Measurements from ENCODE around the gene NRDE2.
"Not testable (repeated sequence)": the region's sequence is repeated elsewhere in the genome, so short reads cannot be mapped to it uniquely, and the experiment has no call there.

NRDE2 gene

GRCh38 chr14:90341784-90342183, 10.0 kb upstream of the NRDE2 start:
- no peak for DNase-seq (ENCODE audit: low read depth in 2 of 2)

GRCh38 chr14:90341232-90341631, 9.5 kb upstream of the NRDE2 start:
- not testable (repeated sequence) for DNase-seq (ENCODE audit: low read depth in 2 of 2)

- DNase-seq (ENCODE audit: low read depth in 2 of 2): no peak
Observed at GRCh38 chr14:90336985-90337384, 5.2 kb upstream of the NRDE2 start.

- DNase-seq (ENCODE audit: low read depth in 2 of 2): no peak
Observed at GRCh38 chr14:90336401-90336800, 4.7 kb upstream of the NRDE2 start.

DNA sequence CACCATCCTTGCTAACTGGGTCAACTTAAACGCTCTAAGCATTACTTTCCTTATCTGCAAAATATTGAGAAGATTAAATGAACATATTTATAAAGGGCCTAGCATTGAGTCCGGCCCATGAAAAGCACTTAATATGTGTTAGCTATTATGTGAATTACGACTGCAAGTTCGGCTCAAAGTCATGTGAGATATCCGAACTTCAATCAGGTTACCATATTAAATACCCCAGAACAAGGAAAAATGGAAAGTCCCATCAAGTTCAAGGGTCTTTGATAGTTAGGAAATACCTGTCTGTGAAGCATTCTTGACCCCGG, 487 bp upstream of the NRDE2 start:
- DNase-seq (ENCODE audit: low read depth in 2 of 2): no peak

- no peak for DNase-seq (ENCODE audit: low read depth in 2 of 2)
Observed at GRCh38 chr14:90330203-90331196, 1.2 kb downstream of the NRDE2 start.

DNA sequence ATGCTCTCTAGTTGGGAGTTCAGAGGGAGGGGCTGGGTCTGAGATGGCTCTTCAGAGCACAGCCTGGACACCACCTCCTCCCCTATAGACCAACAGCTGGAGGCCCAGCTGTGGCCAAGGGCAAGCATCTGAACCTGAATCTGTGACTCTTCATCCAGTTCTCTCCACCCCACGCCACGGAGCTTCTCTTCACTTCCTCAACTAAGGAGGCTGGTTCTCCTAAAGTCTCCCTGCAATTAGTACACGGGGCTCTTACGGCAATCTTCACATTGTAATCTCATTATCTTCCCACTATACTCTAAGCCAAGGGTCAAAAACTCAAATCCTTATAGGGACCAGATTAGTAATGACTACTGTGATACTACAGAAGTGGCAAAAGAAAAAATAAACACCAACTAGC, 9.8 kb downstream of the NRDE2 start:
- DNase-seq (ENCODE audit: low read depth in 2 of 2): no peak

GRCh38 chr14:90319634-90320541, 11.9 kb downstream of the NRDE2 start:
- DNase-seq (ENCODE audit: low read depth in 2 of 2): no peak

GRCh38 chr14:90319173-90319572, 12.6 kb downstream of the NRDE2 start:
- DNase-seq (ENCODE audit: low read depth in 2 of 2): no peak

DNA sequence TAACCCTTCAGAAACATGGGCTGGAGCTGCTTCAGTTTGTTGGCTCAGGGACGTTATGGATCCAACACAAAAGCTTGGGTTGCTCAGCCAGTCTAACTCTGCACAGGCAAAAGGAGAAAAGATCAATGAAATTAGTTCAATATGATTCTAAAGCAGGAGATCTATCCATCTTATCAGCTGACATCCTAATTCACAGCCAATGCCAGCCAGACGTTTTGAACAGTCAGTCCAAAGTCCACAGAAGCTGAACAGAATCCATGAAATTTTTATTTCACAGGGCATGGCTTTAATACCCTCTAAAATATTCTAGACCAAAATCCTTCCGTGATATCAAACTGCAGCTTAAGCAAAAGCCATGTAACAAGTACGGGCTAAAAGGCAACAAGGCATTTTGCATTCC, 13.7 kb downstream of the NRDE2 start:
- no peak for DNase-seq (ENCODE audit: low read depth in 2 of 2)

GRCh38 chr14:90317286-90317685, 14.5 kb downstream of the NRDE2 start:
- no peak for DNase-seq (ENCODE audit: low read depth in 2 of 2)

GRCh38 chr14:90308561-90308960, 23.2 kb downstream of the NRDE2 start:
- DNase-seq (ENCODE audit: low read depth in 2 of 2): no peak

- DNase-seq (ENCODE audit: low read depth in 2 of 2): no peak
Observed at GRCh38 chr14:90305176-90305601, 26.6 kb downstream of the NRDE2 start.

DNA sequence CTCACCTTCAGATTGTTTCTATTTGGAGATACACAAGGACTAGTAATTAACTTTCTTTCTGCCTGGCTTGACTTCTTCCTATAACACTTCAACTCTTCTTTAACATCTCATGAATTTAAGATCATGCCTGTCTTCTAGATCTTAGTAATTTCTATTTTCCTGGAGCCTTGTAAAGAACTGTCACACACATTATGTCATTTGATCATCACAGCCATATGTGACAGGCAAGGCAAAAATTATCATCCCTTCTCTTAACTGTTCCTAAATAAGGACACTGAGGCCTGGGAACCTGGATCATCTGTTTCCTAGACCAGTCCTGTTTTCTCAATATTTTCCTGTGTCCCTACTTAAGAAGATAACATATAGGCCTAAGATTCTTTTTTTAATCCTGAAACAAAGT, 27.2 kb downstream of the NRDE2 start:
- no peak for DNase-seq (ENCODE audit: low read depth in 2 of 2)

DNA sequence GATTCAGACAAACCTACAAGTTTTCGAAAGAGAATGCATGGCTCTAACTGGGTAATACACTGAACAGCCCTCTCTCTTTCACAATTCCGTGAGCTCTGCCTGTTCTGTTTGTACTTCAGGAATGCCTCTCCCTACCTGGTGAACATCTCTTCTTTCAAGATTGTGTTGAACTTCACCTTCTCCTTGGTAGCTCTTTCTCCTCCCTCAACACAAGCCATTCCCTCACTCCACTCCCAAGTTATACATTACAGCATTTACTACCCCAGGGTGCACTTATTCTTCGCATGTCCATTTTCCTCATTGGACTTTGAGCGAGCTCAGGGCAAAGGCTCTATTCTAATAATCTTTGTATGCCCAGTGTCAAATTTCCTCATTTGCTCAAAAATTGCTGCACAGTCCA, 28.3 kb downstream of the NRDE2 start:
- no peak for DNase-seq (ENCODE audit: low read depth in 2 of 2)

- no peak for DNase-seq (ENCODE audit: low read depth in 2 of 2)
Observed at GRCh38 chr14:90302529-90303303, 29.0 kb downstream of the NRDE2 start.

DNA sequence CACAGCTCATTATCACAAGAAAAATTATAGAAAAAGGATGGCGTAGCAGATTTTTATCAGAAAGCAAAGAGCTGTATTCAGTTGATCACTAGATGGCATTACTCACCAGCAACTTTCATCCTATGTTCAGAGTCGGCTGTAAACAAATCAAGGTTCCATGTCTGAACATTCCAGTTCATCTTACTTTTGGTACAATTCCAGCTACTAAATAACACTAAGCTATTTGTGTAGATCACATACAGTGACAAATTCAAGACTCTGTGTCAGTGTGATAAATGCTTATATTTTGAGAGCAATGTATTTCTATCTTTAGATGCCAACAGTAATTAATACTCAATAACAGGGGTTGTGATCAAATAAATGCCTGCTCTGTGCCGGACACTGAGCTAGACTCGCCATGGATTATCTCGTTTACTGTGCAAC, 30.1 kb downstream of the NRDE2 start:
- DNase-seq (ENCODE audit: low read depth in 2 of 2): peak; percentile 49 to 53

DNA sequence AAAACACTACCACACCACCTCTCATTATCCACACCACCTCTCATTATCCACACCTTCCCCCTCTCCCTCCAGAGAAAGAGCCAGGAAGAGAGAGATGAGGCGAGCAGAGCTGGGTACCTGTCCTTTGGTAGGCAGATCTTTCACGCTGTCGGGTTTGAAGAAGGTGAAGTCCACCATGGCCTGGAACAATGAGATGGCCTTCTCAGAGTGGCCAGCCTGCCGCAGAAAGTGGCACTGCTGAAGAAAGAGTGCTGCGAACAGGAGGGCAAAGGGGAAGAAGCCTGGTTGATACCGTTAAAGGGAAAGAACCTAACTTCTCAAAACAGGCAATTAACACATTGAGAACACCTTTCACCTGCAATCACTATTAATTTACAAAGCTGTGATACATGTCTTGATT, 30.6 kb downstream of the NRDE2 start:
- no peak for DNase-seq (ENCODE audit: low read depth in 2 of 2)

- no peak for DNase-seq (ENCODE audit: low read depth in 2 of 2)
Observed at GRCh38 chr14:90300611-90301047, 31.1 kb downstream of the NRDE2 start.

- no peak for DNase-seq (ENCODE audit: low read depth in 2 of 2)
Observed at GRCh38 chr14:90299408-90299807, 32.3 kb downstream of the NRDE2 start.

DNA sequence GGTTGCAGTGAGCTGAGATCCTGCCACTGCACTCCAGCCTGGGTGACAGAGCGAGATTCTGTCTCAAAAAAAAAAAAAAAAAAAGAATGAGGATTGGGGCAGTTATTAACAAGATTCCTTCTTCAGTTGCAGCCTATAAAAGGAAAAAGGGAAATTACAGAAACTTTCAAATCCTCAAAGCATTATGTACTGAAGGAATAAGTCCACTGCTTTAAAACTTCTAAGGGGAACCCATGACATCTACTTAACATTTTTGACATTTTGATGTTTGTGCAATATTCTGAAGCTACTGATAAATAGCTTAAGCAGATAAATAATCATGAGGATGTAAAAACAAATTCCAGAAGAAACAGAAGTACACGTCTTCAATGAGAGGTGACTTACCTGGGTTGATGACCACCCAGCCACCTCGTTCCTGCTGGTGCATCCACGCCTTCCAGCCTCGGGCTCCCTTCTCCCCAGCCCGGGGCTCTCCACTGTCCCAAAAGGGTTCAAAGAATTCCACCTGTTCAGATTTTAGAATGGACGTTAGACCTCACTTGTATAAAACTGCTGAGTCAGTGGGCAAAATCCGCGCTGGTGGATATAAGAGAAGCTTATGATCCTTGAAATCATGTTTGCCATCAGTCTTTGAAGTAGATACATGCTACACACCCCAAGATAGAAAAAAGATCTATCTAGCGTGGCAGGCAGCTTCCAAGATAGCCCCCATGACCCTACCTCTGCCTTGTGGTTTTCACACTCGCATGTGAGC, 33.7 kb downstream of the NRDE2 start:
- DNase-seq (ENCODE audit: low read depth in 2 of 2): no peak

Measured in fibroblast of skin of left quadriceps (primary cell).